Stimulated activated CD4-positive, alpha-beta T cell treated with anti-CD3 and anti-CD28 coated beads, Interleukin-12 subunit alpha, Interleukin-12 subunit beta, amount 100 ng/mL, for 4 hours (primary cell): ENCODE data around the gene COQ5.
"Not testable (repeated sequence)": the region's sequence is repeated elsewhere in the genome, so short reads cannot be mapped to it uniquely, and the experiment has no call there.

Source experiments
- DNase-seq: peaks from one replicate; pipeline ENCODE4 v3.0.0-alpha.2; 2020

COQ5 gene

DNA sequence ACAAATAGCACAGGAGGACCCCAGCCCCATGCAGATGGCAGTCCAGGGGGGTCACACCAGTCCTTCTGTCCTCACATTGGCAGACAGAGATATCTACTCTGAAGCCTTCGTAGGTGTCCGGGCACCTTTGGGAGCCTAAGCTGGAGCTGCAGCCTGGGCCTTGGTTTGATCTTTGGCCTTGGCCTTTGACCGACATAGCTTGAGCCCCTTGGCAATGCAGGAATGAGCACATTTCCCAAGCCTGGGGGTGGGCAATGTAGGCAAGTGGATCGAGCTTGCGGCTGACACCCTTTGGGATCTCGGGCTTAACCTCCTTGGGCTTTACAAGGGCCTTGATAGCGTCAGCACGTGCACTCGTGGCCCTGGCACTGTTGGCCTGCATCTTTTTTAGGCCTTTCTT, 6.4 kb downstream of the COQ5 start:
- no peak for DNase-seq

GRCh38 chr12:120519324-120519723, 9.6 kb downstream of the COQ5 start:
- DNase-seq: not testable (repeated sequence)

DNA sequence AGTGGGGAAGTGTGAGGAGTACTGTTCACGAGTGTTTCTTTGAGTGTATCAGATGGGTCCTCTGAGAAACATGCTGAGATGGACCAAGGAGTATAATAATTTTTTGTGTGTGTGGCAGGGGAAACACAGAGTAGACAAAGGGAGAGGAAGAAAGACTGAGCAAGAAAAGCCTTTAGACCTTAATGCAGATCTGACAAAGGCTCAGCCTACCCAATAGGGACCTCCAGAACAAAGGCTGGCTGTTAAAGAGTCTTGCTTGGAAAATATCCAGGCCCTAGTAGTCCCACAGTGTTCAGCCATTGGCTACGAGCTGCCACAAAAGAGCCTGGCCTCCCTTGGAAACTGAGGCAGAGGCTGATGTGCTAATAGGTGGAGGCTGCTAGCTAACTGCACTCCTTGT, 13.5 kb downstream of the COQ5 start:
- no peak for DNase-seq

DNA sequence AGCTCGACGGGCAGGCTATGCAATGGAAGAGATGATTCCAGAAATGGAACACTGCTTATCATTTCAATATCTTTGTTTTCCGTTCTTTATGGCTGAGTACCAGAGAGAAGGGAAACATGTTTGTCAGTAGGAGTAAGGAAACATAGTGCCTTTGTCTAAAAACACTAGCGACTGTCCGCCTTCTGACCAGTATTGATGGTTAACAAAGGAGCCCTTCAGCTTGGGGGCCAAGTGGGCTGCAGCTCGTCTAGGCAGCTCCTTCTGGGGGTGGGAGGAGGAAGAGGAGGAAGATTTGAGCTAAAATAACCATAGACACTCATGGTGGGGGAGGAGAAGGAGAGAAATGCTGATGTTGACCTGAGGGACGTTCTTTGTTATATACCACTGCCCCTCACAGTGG, 15.0 kb downstream of the COQ5 start:
- no peak for DNase-seq

GRCh38 chr12:120508537-120508936, 20.4 kb downstream of the COQ5 start:
- no peak for DNase-seq

- DNase-seq: no peak
Measured at GRCh38 chr12:120504587-120504986, 24.4 kb downstream of the COQ5 start.

DNA sequence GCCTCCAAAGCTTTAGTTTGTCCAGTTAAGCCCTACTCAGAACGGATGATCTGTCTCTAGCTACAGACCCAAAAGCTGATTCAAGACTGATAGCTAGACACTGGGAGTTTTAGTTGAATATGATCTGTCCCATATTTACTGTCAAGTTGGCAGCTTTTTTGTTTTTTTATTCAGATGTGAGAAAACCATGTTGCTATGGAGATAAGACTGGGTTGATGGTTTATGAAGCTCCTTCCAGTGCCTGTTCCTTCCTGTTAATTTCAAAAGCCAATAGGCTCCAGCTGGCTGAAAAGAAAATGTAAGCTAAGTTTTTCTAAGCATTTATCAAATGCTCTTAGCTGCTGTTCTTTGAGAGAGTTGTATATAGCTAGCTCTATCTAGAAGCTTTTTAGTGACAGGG, 28.4 kb downstream of the COQ5 start:
- DNase-seq: no peak

GRCh38 chr12:120498870-120499515, 30.0 kb downstream of the COQ5 start:
- no peak for DNase-seq

- no peak for DNase-seq
Measured at GRCh38 chr12:120497524-120498150, 31.3 kb downstream of the COQ5 start.

GRCh38 chr12:120496413-120497340, 32.3 kb downstream of the COQ5 start:
- DNase-seq: peak; percentile 42

- peak; percentile 98 for DNase-seq
Measured at GRCh38 chr12:120495731-120496412, 33.1 kb downstream of the COQ5 start, which contains the start of gene DYNLL1. Gene DYNLL1, plus strand, starts transcription at chr12:120496113. Its CDS starts 309 bp downstream, at chr12:120496422.

DNA sequence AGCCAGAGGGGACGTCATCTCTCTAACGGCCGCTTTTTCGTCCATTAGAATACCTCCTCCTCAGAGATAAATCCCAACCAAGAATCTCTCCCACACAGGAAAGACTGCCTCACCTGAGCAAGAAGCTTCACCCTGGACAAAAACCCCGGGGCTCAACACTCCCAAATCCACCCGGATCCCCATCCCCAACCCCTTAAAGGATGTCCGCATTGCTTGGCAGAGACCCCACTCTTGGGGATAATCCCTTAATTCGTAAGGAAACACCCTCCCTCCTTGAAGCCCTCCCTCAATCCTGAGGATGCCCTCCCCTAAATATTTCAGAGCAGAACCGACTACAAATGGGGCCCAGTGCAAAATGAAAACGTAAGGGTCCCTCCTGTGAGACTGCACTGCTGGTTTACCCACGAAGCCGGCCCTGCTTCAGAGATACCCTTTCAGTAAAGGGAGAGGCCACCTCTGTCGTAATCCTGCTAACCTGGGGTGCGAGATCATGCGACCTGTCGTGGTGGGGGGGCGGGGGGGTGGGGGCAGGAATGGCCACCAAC, 33.7 kb downstream of the COQ5 start:
- no peak for DNase-seq

DNA sequence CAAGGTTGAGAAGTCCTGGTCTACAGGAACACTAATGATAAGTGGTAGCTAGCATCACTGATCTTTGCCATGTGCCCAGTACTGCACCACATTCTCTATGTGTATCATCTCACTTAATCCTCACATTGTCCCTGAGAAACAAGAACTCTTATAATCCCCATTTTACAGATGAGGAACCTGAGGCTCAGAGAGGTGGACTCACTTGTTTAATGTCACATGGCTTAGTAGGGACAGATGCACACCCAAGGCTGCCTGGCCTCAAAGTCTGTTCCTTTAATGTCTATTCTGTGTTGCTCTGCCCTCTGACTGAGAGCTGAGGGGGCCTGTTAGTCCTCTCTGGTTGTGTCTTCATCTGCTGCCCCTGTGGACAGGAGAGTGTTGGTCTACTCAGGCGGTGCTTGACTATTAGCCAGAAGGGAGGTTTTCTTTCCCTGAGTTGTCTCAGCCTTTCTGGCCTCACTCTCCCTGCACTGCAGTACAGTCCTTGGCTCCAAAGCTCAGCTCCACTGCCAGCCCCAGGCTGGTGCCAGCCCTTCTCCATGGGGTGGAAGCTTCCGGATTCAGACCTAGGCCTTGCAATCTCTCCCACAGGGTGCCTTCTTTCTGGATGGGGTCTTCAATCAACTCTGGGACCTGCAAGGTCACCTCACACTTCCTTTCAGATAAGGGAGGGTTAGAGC, 38.0 kb downstream of the COQ5 start:
- DNase-seq: no peak

GRCh38 chr12:120490325-120490724, 38.6 kb downstream of the COQ5 start:
- no peak for DNase-seq

GRCh38 chr12:120489018-120489417, 39.9 kb downstream of the COQ5 start:
- DNase-seq: no peak

GRCh38 chr12:120488057-120488640, 40.8 kb downstream of the COQ5 start:
- DNase-seq: no peak

- DNase-seq: not testable (repeated sequence)
Measured at GRCh38 chr12:120487552-120487951, 41.4 kb downstream of the COQ5 start.

DNA sequence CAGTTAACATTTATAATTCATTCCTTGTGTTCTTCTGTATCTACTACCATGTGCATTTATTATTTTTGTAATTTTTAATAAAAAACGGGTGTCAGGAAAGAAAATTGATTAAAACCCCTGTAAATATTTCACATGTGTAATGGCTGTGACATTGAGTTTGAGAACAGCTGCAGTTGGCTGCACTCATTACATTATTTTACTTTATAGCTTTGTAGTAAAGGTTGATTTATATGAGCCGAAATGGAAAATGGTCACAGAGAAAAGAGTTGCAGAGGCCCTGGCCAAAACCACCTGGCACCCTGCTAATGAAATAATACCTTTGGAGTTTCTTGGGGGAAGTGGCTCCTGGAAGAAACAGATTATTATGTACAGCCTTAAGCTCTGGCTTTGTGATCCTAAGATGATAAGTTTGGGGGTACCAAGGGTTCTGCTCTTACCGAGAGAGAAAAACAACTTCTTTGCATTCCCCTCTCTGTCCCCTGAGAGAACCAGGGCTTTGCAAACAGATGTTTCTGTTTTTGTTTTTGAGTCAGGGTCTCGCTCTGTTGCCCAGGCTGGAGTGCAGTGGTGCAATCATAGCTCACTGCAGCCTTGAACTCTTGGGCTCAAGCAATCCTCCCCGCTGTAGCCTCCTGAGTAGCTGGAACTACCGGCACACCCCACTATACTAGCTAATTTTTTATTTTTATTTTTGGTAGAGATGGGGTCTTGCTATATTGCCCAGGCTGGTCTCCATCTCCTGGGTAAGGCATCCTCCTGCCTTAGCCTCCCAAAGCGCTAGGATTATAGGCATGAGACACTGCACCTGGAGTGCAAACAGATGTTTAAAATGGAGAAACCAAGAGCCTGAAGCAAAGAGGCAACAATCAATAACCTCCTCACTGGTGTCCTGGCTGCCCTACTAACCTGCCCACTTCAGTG, 42.7 kb downstream of the COQ5 start:
- no peak for DNase-seq

GRCh38 chr12:120483621-120484020, 45.3 kb downstream of the COQ5 start:
- DNase-seq: no peak

DNA sequence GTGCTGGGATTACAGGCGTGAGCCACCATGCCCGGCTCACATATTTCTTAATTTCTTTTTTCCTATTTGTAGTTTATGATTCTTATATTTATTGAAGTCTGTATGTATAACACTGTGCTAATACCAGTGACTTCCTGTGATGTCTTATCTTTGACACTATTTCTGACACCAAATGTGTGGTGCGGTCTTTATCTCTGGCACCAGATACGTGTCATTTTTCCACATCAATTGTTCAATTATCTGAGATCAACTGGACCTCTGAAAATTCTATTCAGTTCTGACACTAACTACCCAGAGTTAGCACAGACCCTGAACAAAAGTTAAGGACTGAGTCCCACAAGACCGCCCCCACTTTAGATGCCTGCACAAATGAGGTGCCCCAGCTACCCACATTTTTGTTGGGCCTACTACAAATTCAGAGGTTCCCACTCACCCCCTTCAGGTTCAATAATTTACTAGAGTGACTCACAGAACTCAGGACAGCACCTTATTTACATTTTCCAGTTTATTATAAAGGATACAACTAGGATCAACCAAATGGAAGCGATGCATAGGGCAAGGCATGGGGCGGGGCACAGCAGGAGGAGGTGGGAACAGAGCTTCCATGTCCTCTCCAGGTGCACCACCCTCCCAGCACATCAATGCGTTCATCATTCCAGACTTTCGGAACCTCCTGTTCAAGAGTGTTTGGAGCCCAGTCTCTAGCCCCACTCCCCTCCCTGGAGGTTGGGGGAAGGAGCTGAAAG, 47.8 kb downstream of the COQ5 start:
- DNase-seq: no peak
